D721Med (cell line): Measurements from ENCODE around the gene PLPP4.

Experiments used
- DNase-seq: peaks from one replicate; pipeline ENCODE4 v3.0.0; 2011; ENCODE audit warnings: low spot score; ENCODE audit not compliant: insufficient read length
- FAIRE-seq: peaks from 2 replicates; lab custom pipeline; 2011; peaks lifted over from hg19 to GRCh38; lab: Jason Lieb, UNC
- CTCF ChIP-seq: IDR thresholded peaks from 2 replicates; pipeline ENCODE4 v1.5.1; 2012; ENCODE audit warnings: mild to moderate bottlenecking, control low read depth; ENCODE audit not compliant: insufficient read depth; ENCODE audit errors: missing control alignments

Gene PLPP4

GRCh38 chr10:120557311-120557710 lies 100.3 kb downstream of the PLPP4 start:
- FAIRE-seq, result no peak
- no peak for TF ChIP-seq CTCF

DNA sequence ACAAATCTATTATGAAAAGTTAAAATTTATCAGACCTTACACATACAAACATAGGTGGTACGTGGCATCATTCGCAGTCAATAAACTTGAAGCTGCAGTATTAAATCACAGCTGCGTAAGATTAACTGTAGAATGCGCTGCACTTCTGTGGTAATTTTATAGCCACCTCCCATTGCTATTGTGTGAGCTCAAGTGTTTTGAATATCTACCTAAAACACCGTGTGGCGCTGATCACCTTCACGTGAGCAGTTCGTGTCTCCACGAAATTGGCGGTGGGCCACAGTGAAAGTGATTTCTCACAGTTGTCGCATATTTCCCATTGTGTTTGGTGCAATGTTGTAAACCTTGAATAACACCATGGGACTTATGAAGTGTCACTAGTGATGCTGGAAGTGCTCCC lies 102.8 kb downstream of the PLPP4 start:
- DNase-seq (no peak), FAIRE-seq (no peak)

More at GRCh38 chr10:120557311-120557710, 100.3 kb downstream of the PLPP4 start:
- DNase-seq, result no peak

DNA sequence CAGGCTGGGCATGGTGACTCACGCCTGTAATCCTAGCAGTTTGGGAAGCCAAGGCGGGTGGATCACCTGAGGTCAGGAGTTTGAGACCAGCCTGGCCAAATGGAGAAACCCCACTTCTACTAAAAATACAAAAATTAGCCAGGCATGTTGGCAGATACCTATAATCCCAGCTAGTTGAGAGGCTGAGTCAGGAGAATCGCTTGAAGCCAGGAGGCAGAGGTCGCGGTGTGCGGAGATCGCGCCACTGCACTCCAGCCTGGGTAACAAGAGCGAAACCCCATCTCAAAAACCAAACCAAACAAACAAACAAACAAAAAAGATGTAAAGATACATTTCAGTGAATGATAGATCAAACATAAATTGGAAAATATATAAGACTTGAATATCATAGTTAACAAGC lies 105.9 kb downstream of the PLPP4 start:
- no peak for DNase-seq
- TF ChIP-seq CTCF, result no peak
- no peak for FAIRE-seq

More for the DNA sequence above, 102.8 kb downstream of the PLPP4 start:
- TF ChIP-seq CTCF, result no peak

DNA sequence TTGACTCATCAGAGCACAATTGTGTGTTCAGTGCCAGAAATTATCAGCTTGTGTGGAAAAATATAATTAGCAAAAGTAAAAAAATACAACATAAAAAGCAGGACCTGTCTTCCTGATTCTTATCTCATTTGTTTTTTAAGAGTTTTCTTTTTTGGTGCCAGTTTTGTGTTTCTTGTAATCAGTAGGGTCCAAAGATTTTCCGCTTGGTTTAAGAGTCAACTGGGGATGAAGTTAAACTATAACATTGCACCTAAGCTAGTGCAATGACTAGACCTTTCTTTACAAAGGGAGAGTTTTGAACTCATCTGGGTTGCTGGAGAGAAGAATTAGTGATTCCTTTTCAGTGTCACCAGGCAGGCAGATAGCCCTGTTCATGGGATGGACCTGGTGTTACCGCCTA lies 113.4 kb downstream of the PLPP4 start:
- DNase-seq (no peak), FAIRE-seq (no peak)
- TF ChIP-seq CTCF, result no peak

GRCh38 chr10:120571266-120571665 lies 114.2 kb downstream of the PLPP4 start:
- TF ChIP-seq CTCF, result no peak
- FAIRE-seq (no peak), DNase-seq (no peak)

- FAIRE-seq (no peak), DNase-seq (no peak)
- TF ChIP-seq CTCF, result no peak
Observed at GRCh38 chr10:120572307-120572706, 115.3 kb downstream of the PLPP4 start.

- FAIRE-seq (no peak), DNase-seq (no peak)
- TF ChIP-seq CTCF, result no peak
Observed at GRCh38 chr10:120573355-120573754, 116.3 kb downstream of the PLPP4 start.
